Left ventricle myocardium inferior (tissue), 1 donor: ENCODE data around the gene EIF6. TPM values are rescaled to one million over a fixed set of nuclear protein-coding genes. Genes with fewer than 3 reads are reported as not detected.

ENCODE experiments used
- DNase-seq: peaks from one replicate; pipeline ENCODE4 v3.0.0-alpha.2; 2020
- H3K27ac ChIP-seq: fragments of 200-600 bp; replicated peaks from 2 replicates; pipeline ENCODE4 v1.8.0; 2021
- H3K27me3 ChIP-seq: fragments of 200-600 bp; 2 replicates; pipeline ENCODE4 v1.8.0; 2021; ENCODE audit warnings: low read depth
- H3K36me3 ChIP-seq: fragments of 200-600 bp; 2 replicates; pipeline ENCODE4 v1.8.0; 2021
- H3K4me1 ChIP-seq: fragments of 200-600 bp; 2 replicates; pipeline ENCODE4 v1.8.0; 2021
- H3K4me3 ChIP-seq: fragments of 200-600 bp; 2 replicates; pipeline ENCODE4 v1.8.0; 2021; ENCODE audit warnings: mild to moderate bottlenecking, moderate library complexity
- H3K9me3 ChIP-seq: fragments of 200-600 bp; replicated peaks from 2 replicates; pipeline ENCODE4 v1.8.0; 2021
- intact Hi-C: fragments of 100-400 bp; cut with micrococcal nuclease; formaldehyde crosslinking; loops from one replicate; pipeline ENCODE4 v1.11.0; 2022
- total RNA-seq: library from RNA; stranded (reverse); fragmentation: NEBNext Ultra II Directional; extraction: Animal tissue kit (Norgen Biotek cat#: 25700); gene quantifications from one replicate; pipeline ENCODE4 v1.2.1, GENCODE V29; 2021
- TF ChIP-seq, protein P1 (sequence below): fragments of 200-600 bp; IDR thresholded peaks from 2 replicates; pipeline ENCODE4 v1.8.0; 2021; ENCODE audit warnings: antibody characterized with exemption, mild to moderate bottlenecking, borderline replicate concordance
- donor health status: DM: no; HTN: yes; CAD: no; lungs with severe emphysema.

EIF6 gene
- total RNA-seq, 1 donor from 2014 or later = 37.4 TPM

DNA sequence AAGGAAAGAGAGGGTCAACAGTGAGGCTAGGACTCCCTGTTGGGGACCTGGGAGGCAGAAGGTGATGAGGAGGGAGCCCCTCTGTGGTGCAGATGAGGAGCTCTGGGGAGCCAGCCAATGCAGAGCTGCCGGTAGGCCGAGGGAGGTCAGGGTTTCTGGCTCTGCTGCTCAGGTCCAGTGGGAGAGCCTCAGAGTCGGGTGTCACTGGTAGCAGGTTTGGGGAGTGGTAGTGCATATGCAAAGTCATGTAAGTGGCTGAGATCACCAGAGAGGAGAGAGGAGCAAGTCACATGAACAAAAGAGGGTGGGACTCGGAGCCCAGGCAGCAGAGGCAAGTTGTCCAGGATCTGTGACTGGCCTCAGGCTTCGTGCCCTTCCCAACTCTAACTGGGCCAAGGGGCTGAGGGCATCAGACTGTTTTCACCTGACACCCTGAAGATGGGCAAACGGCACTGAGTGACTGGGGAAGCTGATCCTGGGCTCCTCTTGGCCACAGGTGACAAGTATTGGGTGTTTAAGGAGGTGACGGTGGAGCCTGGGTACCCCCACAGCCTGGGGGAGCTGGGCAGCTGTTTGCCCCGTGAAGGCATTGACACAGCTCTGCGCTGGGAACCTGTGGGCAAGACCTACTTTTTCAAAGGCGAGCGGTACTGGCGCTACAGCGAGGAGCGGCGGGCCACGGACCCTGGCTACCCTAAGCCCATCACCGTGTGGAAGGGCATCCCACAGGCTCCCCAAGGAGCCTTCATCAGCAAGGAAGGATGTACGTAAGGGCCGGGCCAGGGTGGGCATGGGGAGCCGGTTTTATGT lies 13.3 kb downstream of the EIF6 start:
- intact Hi-C loops = no loop called here
- Histone ChIP-seq H3K4me3 (no peak overlapping the region), H3K27me3 (no peaks in the 10 kb centered on the region), H3K9me3 (no peaks in the 10 kb centered on the region), H3K4me1 (peaks cover 18% of the 10 kb centered on the region), H3K36me3 (peaks cover 54% of the 10 kb centered on the region), H3K27ac (no peak overlapping the region)
- TF ChIP-seq, protein P1, sequence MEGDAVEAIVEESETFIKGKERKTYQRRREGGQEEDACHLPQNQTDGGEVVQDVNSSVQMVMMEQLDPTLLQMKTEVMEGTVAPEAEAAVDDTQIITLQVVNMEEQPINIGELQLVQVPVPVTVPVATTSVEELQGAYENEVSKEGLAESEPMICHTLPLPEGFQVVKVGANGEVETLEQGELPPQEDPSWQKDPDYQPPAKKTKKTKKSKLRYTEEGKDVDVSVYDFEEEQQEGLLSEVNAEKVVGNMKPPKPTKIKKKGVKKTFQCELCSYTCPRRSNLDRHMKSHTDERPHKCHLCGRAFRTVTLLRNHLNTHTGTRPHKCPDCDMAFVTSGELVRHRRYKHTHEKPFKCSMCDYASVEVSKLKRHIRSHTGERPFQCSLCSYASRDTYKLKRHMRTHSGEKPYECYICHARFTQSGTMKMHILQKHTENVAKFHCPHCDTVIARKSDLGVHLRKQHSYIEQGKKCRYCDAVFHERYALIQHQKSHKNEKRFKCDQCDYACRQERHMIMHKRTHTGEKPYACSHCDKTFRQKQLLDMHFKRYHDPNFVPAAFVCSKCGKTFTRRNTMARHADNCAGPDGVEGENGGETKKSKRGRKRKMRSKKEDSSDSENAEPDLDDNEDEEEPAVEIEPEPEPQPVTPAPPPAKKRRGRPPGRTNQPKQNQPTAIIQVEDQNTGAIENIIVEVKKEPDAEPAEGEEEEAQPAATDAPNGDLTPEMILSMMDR = no peak
- no peak for DNase-seq

DNA sequence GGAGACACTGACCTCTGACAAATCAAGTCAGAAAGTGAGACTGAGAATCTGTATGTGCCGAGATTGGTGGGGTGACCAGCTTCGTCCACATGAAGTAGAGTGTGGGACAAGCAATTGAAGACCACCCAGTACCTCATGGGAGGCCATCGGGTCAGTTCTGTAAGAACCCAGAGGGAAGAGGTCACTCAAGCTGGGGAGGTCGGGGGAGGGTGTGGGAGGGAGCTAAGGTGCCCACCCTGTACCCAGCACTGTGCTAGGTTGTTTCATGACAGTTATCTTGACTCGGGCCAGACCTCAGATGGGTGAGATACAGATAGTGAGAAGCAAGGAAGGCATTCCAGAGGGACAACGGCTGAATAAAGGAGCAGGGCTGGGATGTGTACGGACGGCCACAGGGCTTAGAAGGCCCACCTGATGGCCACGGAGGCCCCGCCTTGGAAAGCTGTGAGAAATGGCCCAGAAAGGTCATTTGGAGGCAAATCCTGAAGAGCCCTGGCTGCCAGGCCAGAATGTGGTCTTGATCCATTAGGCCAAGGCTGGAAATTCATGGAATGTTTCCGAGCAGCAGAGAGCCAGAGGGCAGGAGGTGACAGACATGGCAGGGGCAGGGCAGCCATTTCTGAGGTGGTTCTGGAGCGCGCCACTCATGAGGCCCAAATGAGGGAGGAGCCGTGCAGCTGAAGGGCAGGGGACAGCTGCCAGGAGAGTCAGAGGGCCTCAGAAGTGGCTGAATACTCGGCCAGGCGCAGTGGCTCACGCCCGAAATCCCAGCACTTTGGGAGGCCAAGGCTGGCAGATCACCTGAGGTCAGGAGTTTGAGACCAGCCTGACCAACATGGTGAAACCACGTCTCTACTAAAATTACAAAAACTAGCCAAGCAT lies 14.3 kb downstream of the EIF6 start:
- peaks cover 8% of the 10 kb centered on the region for H3K4me1 ChIP-seq
- intact Hi-C loops = no loop called here
- no peak for DNase-seq

DNA sequence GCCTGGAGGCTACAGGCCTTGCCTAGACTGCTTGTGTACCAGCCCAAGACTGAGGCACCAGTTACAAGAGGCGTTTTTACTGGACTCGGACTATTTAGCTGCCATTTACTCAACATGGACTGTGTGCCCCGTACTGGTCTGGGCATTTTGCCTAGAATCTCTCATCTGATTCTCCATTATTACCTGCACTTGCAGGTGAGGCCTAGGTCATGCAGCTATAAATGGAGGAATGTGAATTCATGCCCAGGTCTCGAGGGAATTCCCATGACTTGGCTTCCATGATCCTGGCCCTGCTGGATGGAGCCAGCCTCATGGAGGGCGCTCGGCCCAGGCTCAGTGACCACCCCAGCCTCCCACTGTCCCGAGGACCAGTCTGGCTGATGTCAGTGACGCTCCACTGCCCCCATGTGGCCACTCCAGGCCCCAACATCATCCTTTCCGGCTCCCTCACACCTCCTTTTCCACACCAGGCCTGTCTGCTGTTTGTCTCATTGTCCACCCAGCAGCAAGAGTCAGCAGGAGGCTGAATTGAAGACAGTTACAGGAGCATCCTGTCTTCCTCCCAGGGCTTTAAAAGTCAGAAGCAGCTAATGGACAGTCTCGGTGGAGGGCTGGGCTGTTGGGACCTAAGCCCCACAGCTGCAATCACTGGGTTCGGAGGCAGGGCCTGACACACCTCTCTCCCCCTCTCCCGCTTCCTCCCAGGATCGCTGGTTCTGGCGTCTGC lies 15.4 kb downstream of the EIF6 start:
- Histone ChIP-seq H3K4me3 (no peak overlapping the region), H3K36me3 (peaks cover 47% of the 10 kb centered on the region), H3K27ac (no peak overlapping the region), H3K9me3 (no peaks in the 10 kb centered on the region), H3K4me1 (peaks cover 5% of the 10 kb centered on the region), H3K27me3 (no peaks in the 10 kb centered on the region)
- intact Hi-C loops = no loop called here
- TF ChIP-seq, protein P1 = peak; percentile 80
- peak; percentile 59 for DNase-seq

More for the DNA sequence above, 14.3 kb downstream of the EIF6 start:
- H3K27me3 ChIP-seq = no peaks in the 10 kb centered on the region
- peaks cover 48% of the 10 kb centered on the region for H3K36me3 ChIP-seq
- H3K4me3 ChIP-seq = no peak overlapping the region
- H3K9me3 ChIP-seq = no peaks in the 10 kb centered on the region
- no peak overlapping the region for H3K27ac ChIP-seq
- TF ChIP-seq, protein P1 = no peak

DNA sequence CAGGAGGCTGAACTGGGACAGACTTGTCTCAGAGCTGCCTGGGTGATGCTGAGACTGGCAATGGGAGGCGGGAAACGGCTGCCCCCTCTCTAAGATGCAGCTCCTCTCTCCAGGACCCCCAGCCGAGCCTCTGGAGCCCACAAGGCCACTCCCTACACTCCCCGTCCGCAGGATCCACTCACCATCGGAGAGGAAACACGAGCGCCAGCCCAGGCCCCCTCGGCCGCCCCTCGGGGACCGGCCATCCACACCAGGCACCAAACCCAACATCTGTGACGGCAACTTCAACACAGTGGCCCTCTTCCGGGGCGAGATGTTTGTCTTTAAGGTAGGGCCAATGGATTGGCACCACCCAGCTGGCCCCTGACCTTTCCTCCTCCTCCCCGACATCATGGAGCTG lies 17.5 kb downstream of the EIF6 start:
- H3K27me3 ChIP-seq = no peaks in the 10 kb centered on the region
- H3K4me3 ChIP-seq = no peak overlapping the region
- peaks cover 47% of the 10 kb centered on the region for H3K36me3 ChIP-seq
- H3K4me1 ChIP-seq = peaks cover 19% of the 10 kb centered on the region
- TF ChIP-seq, protein P1 = no peak
- intact Hi-C loops = no loop called here
- H3K27ac ChIP-seq = no peak overlapping the region
- no peaks in the 10 kb centered on the region for H3K9me3 ChIP-seq
- DNase-seq = no peak

DNA sequence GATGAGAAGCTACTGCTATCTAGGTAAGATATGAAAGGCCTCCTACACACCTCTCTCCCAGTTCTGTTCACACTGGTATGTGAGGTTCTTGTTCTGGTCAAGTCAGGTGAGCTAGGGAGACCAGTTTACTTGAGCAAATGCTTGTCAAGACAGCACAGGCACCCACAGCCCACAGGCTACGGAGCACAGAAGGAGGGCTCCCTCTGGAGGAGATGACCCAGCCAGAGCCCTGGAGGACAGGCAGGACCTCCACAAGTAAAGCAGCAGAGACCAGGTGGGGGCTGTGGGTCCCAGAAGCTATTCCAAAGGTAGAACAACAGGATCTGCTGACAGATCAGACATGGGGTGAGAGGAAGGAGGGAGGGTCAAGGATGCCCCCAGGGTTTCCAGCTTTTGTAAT lies 19.8 kb downstream of the EIF6 start:
- TF ChIP-seq, protein P1 = no peak
- H3K4me3 ChIP-seq = no peak overlapping the region
- peaks cover 19% of the 10 kb centered on the region for H3K4me1 ChIP-seq
- H3K36me3 ChIP-seq = peaks cover 26% of the 10 kb centered on the region
- H3K27me3 ChIP-seq = no peaks in the 10 kb centered on the region
- H3K27ac ChIP-seq = no peak overlapping the region
- H3K9me3 ChIP-seq = no peaks in the 10 kb centered on the region
- no peak for DNase-seq
- intact Hi-C loops = loop anchor here (5.0 kb wide), 1 partner anchor 117 kb away; the partner anchor contains the start of gene EDEM2
